IMR-90 (cell line): ENCODE results near the gene STIM1. TPM values are rescaled to one million over a fixed set of nuclear protein-coding genes. Genes with fewer than 3 reads are reported as not detected.

Experiments
- ATAC-seq: fragments of 200-7000 bp; cut with Tn5 transposase; 2 replicates; pipeline ENCODE4 v1.9.1; 2020; ENCODE audit warnings: low read depth, mild to moderate bottlenecking, moderate library complexity
- BruUV-seq: library from RNA; stranded (reverse); fragments of 400-500 nt; replicated peaks from 2 replicates; lab custom pipeline; 2021; lab: Mats Ljungman, UMichigan
- CTCF ChIA-PET: fragments of 300-600 bp; formaldehyde crosslinking; extraction: SDS; loops from one replicate; lab custom pipeline; 2021; ENCODE audit warnings: antibody characterized with exemption; lab: Yijun Ruan, JAX
- POLR2A ChIA-PET: fragments of 300-600 bp; sonication (Branson Sonifier 250); formaldehyde crosslinking; loops from one replicate; lab custom pipeline; 2022; ENCODE audit warnings: antibody characterized with exemption; ENCODE audit not compliant: unreplicated experiment; lab: Charles Lee
- DNase-seq: peaks from one replicate; pipeline ENCODE4 v3.0.0; 2013
- H2AFZ ChIP-seq: replicated peaks from 2 replicates; pipeline ENCODE3; 2013; ENCODE audit warnings: low read length, mild to moderate bottlenecking; ENCODE audit not compliant: poor library complexity
- H2AK5ac ChIP-seq: 2 replicates; pipeline ENCODE4 v1.6.1; 2013; ENCODE audit warnings: low read depth, low read length, inconsistent platforms
- H2AK9ac ChIP-seq: replicated peaks from 2 replicates; pipeline ENCODE3; 2013; ENCODE audit warnings: mild to moderate bottlenecking, low read depth, low read length, moderate library complexity; ENCODE audit not compliant: poor library complexity
- H2BK120ac ChIP-seq: 2 replicates; pipeline ENCODE4 v1.6.1; 2013; ENCODE audit warnings: low read depth, low read length, inconsistent platforms
- H2BK15ac ChIP-seq: 3 replicates; pipeline ENCODE4 v1.6.1; 2013; ENCODE audit warnings: low read depth, low read length, inconsistent platforms
- H2BK20ac ChIP-seq: 2 replicates; pipeline ENCODE4 v1.6.1; 2013; ENCODE audit warnings: low read depth, mild to moderate bottlenecking, inconsistent platforms, low read length, moderate library complexity
- H2BK5ac ChIP-seq: 2 replicates; pipeline ENCODE4 v1.6.1; 2013; ENCODE audit warnings: mild to moderate bottlenecking, low read depth, low read length, inconsistent platforms; ENCODE audit not compliant: poor library complexity, severe bottlenecking
- H3K14ac ChIP-seq: replicated peaks from 2 replicates; pipeline ENCODE4 v1.6.1; 2013; ENCODE audit warnings: low read depth, low read length, inconsistent platforms
- H3K18ac ChIP-seq: 2 replicates; pipeline ENCODE4 v1.6.1; 2013; ENCODE audit warnings: low read depth, low read length, control low read depth
- H3K23ac ChIP-seq: 2 replicates; pipeline ENCODE4 v1.6.1; 2013; ENCODE audit warnings: low read depth, low read length, inconsistent platforms
- H3K27ac ChIP-seq: 2 replicates; pipeline ENCODE4 v1.5.1; 2013; ENCODE audit warnings: mild to moderate bottlenecking, control low read depth, low read length; ENCODE audit not compliant: insufficient read depth
- H3K27me3 ChIP-seq: 2 replicates; pipeline ENCODE4 v1.6.1; 2013; ENCODE audit warnings: low read length; ENCODE audit not compliant: control insufficient read depth, insufficient read depth
- H3K36me3 ChIP-seq: 2 replicates; pipeline ENCODE4 v1.6.1; 2013; ENCODE audit warnings: low read length, mixed read lengths; ENCODE audit not compliant: control insufficient read depth, insufficient read depth
- H3K4ac ChIP-seq: 2 replicates; pipeline ENCODE4 v1.6.1; 2013; ENCODE audit warnings: low read depth, low read length, inconsistent platforms
- H3K4me1 ChIP-seq: 2 replicates; pipeline ENCODE4 v1.6.1; 2013; ENCODE audit warnings: low read length, mixed read lengths; ENCODE audit not compliant: control insufficient read depth, insufficient read depth
- H3K4me2 ChIP-seq: 2 replicates; pipeline ENCODE4 v1.6.1; 2013; ENCODE audit warnings: low read depth, mild to moderate bottlenecking, control low read depth, low read length, moderate library complexity
- H3K4me3 ChIP-seq: 2 replicates; pipeline ENCODE4 v1.5.1; 2013; ENCODE audit warnings: low read depth, mild to moderate bottlenecking, control low read depth, low read length, moderate library complexity; ENCODE audit not compliant: insufficient read depth
- H3K56ac ChIP-seq: 2 replicates; pipeline ENCODE4 v1.6.1; 2013; ENCODE audit warnings: low read length, inconsistent platforms; ENCODE audit not compliant: insufficient read depth; ENCODE audit errors: extremely low read depth
- H3K79me1 ChIP-seq, 2 experiments: 2 replicates each; pipeline ENCODE4 v1.6.1; 2013; ENCODE audit warnings: low read length in 2 of 2, inconsistent platforms in 1 of 2, low read depth in 1 of 2
- H3K9ac ChIP-seq: 2 replicates; pipeline ENCODE4 v1.6.1; 2013; ENCODE audit warnings: low read depth, low read length, control low read depth
- H3K9me1 ChIP-seq: 2 replicates; pipeline ENCODE4 v1.6.1; 2013; ENCODE audit warnings: low read length, inconsistent platforms; ENCODE audit not compliant: insufficient read depth
- H3K9me3 ChIP-seq: 2 replicates; pipeline ENCODE4 v1.6.1; 2013; ENCODE audit warnings: low read length; ENCODE audit not compliant: control insufficient read depth, insufficient read depth
- H4K20me1 ChIP-seq: 2 replicates; pipeline ENCODE4 v1.6.1; 2013; ENCODE audit warnings: low read length, inconsistent platforms; ENCODE audit not compliant: insufficient read depth
- H4K5ac ChIP-seq: 2 replicates; pipeline ENCODE4 v1.6.1; 2013; ENCODE audit warnings: mild to moderate bottlenecking, low read depth, low read length, control low read depth
- H4K8ac ChIP-seq, 2 experiments: 2 replicates each; pipeline ENCODE4 v1.6.1; 2013; ENCODE audit warnings: low read depth in 2 of 2, low read length in 2 of 2, control low read depth in 1 of 2, inconsistent platforms in 1 of 2
- H4K91ac ChIP-seq: 2 replicates; pipeline ENCODE4 v1.6.1; 2013; ENCODE audit warnings: low read depth, low read length, inconsistent platforms; ENCODE audit not compliant: insufficient read depth
- CTCF ChIP-seq: conservative IDR thresholded peaks from 2 replicates; pipeline ENCODE4 v1.5.1; 2012; ENCODE audit warnings: mild to moderate bottlenecking, low read depth, low read length, improper control_type of control experiment
- USF2 ChIP-seq: fragments of 150-350 bp; IDR thresholded peaks from 2 replicates; pipeline ENCODE4 v1.6.1; 2017; ENCODE audit warnings: mild to moderate bottlenecking, antibody characterized with exemption, low read length, low read depth
- dilution Hi-C: fragments of 300-500 bp; cut with HindIII; formaldehyde crosslinking; loops from one replicate; pipeline ENCODE4 v1.14.3; 2018; ENCODE audit warnings: low sequenced_read_pairs; ENCODE audit not compliant: unreplicated experiment
- in situ Hi-C: fragments of 300-500 bp; cut with MboI; formaldehyde crosslinking; loops from 3 replicates; pipeline ENCODE4 v1.14.3; 2019; ENCODE audit warnings: low sequenced_read_pairs, inconsistent platforms, mixed read lengths
- intact Hi-C: fragments of 100-400 bp; cut with micrococcal nuclease; formaldehyde crosslinking; loops from 2 replicates; pipeline ENCODE4 v1.10.0; 2022
- polyA plus RNA-seq, 3 experiments: library from polyadenylated mRNA; depleted of rRNA; stranded (reverse); fragments of >200 nt; gene quantifications; 2 replicates each; pipeline ENCODE4 v1.2.3, GENCODE V29; 2012; ENCODE audit warnings: low replicate concordance in 1 of 3
- total RNA-seq: library from RNA; depleted of rRNA; stranded (reverse); fragments of >200 nt; gene quantifications from 2 replicates; pipeline ENCODE4 v1.2.3, GENCODE V29; 2012

The STIM1 gene
- total and polyA plus RNA-seq, 2 of the 4 experiments (the other 2 are of a cell fraction) = 17.9 to 23.0 TPM

- TF ChIP-seq CTCF (0 out of 2 replicates have a peak, but pooled peaks have one; percentile 7), USF2 (no peak)
- H2AFZ ChIP-seq = no peak overlapping the region
- H3K56ac ChIP-seq = no peak overlapping the region
- peak overlapping the region; percentile 38; the same call in 1 of the 2 replicates for H3K27ac ChIP-seq
- H3K9ac ChIP-seq = no peak overlapping the region
- BruUV-seq = no TSS peak
- 0 out of 2 replicates have a peak overlapping the region, but pooled peaks have one; percentile 66 for H3K23ac ChIP-seq
- intact Hi-C loops (loop anchor here (1.0 to 10.0 kb wide), 4 partner anchors 217 to 367 kb away; partner anchors contain the start of gene STIM1), in situ Hi-C loops (loop anchor here (5.0 kb wide), 1 partner anchor 225 kb away; no protein-coding TSS in a partner anchor), dilution Hi-C loops (no loop called here)
- no peaks in the 10 kb centered on the region for H4K20me1 ChIP-seq
- peak overlapping the region; percentile 16; the same call in 1 of the 2 replicates for H4K5ac ChIP-seq
- peak overlapping the region; percentile 67 for H3K4ac ChIP-seq
- no peaks in the 10 kb centered on the region for H3K79me1 ChIP-seq
- no peak overlapping the region; the same call in 2 of the 3 replicates for H2BK15ac ChIP-seq
- no peaks in the 10 kb centered on the region; the same call in 1 of the 2 replicates for H3K9me1 ChIP-seq
- 0 out of 2 replicates have a peak, but pooled peaks cover 5% of the 10 kb centered on the region for H3K4me1 ChIP-seq
- CTCF ChIA-PET = interaction anchor here (0.8 to 8.0 kb wide), 7 partner anchors 10 to 231 kb away, joined by 3 to 186 read pairs (median 6); partner anchors contain the start of genes RHOG and STIM1
- H2AK5ac ChIP-seq = no peak overlapping the region
- no peak overlapping the region for H2AK9ac ChIP-seq
- no peaks in the 10 kb centered on the region for H3K27me3 ChIP-seq
- H2BK5ac ChIP-seq = peak overlapping the region; percentile 7
- POLR2A ChIA-PET = interaction anchor here (1.9 kb wide), 1 partner anchor 216 kb away, joined by 7 read pairs; the partner anchor contains the start of gene STIM1
- 0 out of 2 replicates have a peak overlapping the region, but pooled peaks have one; percentile 30 for H4K91ac ChIP-seq
- DNase-seq (no peak), ATAC-seq (peak; percentile 68)
- H3K36me3 ChIP-seq = no peaks in the 10 kb centered on the region; the same call in 1 of the 2 replicates
- no peak overlapping the region for H3K18ac ChIP-seq
- H3K4me3 ChIP-seq = no peak overlapping the region
- H2BK20ac ChIP-seq = peak overlapping the region; percentile 21; the same call in 1 of the 2 replicates
- H4K8ac ChIP-seq = peak overlapping the region; percentile 10 to 53; a peak in 1 of 4 replicates
- no peaks in the 10 kb centered on the region for H3K9me3 ChIP-seq
- peak overlapping the region; percentile 60; the same call in 1 of the 2 replicates for H2BK120ac ChIP-seq
- peak overlapping the region; percentile 8; the same call in 1 of the 2 replicates for H3K4me2 ChIP-seq
- H3K14ac ChIP-seq = peak overlapping the region; percentile 43; the same call in 1 of the 2 replicates
Observed at GRCh38 chr11:4071914-4072313, 216.4 kb downstream of the STIM1 start.
